Activated T-cell treated with anti-CD3 and anti-CD28 coated beads, Interleukin-2, amount 50 U/mL, for 72 hours (primary cell): ENCODE results near the gene FOXL1. TPM values are rescaled to one million over a fixed set of nuclear protein-coding genes. Genes with fewer than 3 reads are reported as not detected.

ENCODE experiments used
- ATAC-seq, 2 donors: fragments of 150-1000 bp; cut with Tn5 transposase; replicated peaks in 1 of 2; 2 replicates each; pipeline ENCODE4 v1.10.0; 2021; ENCODE audit warnings: moderate library complexity in 2 of 2, mild to moderate bottlenecking in 1 of 2
- DNase-seq, 2 donors: peaks; one replicate each; pipeline ENCODE4 v3.0.0; 2021 to 2022; ENCODE audit warnings: mixed read lengths in 1 of 2
- H3K27ac Mint-ChIP-seq: one replicate; pipeline ENCODE4 v1.8.0; 2022; ENCODE audit warnings: mild to moderate bottlenecking, moderate library complexity, mixed read lengths
- H3K27me3 Mint-ChIP-seq: one replicate; pipeline ENCODE4 v1.8.0; 2022; ENCODE audit warnings: low read depth, mixed read lengths
- H3K36me3 Mint-ChIP-seq, 2 donors: one replicate each; pipeline ENCODE4 v1.8.0; 2022; ENCODE audit warnings: mixed read lengths in 2 of 2, mild to moderate bottlenecking in 1 of 2; ENCODE audit not compliant: insufficient read depth in 2 of 2
- H3K4me1 Mint-ChIP-seq: one replicate; pipeline ENCODE4 v1.8.0; 2022; ENCODE audit warnings: low read depth, mixed read lengths
- H3K4me3 Mint-ChIP-seq, 2 donors: one replicate each; pipeline ENCODE4 v1.8.0; 2022; ENCODE audit warnings: mild to moderate bottlenecking in 2 of 2, mixed read lengths in 2 of 2, moderate library complexity in 2 of 2
- H3K9me3 Mint-ChIP-seq, 2 donors: one replicate each; pipeline ENCODE4 v1.8.0; 2022; ENCODE audit warnings: mixed read lengths in 2 of 2
- total RNA-seq, 2 donors: library from RNA; stranded (reverse); gene quantifications; one replicate each; pipeline ENCODE4 v1.2.3, GENCODE V29; 2022

Gene FOXL1
- total RNA-seq, 2 donors from 2014 or later, result 0.07 TPM; not detected in 1

- ATAC-seq (peak; percentile 94 to 95), DNase-seq (peak; percentile 94 to 98)
- no peaks in the 10 kb centered on the region for H3K27me3 Mint-ChIP-seq
- H3K9me3 Mint-ChIP-seq, result no peaks in the 10 kb centered on the region
- peaks cover 39% of the 10 kb centered on the region for H3K4me1 Mint-ChIP-seq
- peak within 1 kb of the TSS; percentile 94 for H3K27ac Mint-ChIP-seq
- H3K36me3 Mint-ChIP-seq, result peaks cover 2 to 5% of the 10 kb centered on the region in 2 donors
- H3K4me3 Mint-ChIP-seq, result peak within 1 kb of the TSS; percentile 86 to 94
These were observed 23.2 kb upstream of the FOXL1 start, which contains the start of gene MTHFSD for GRCh38 chr16:86554917-86555703. TSS of gene MTHFSD (minus strand) at chr16:86555235. CDS start at chr16:86555184, 51 bp downstream.

- H3K4me3 Mint-ChIP-seq, result peak overlapping the region; percentile 86 to 94
- DNase-seq (no peak), ATAC-seq (no peak)
- H3K9me3 Mint-ChIP-seq, result no peaks in the 10 kb centered on the region
- H3K36me3 Mint-ChIP-seq, result peaks cover 2 to 5% of the 10 kb centered on the region in 2 donors
- no peaks in the 10 kb centered on the region for H3K27me3 Mint-ChIP-seq
- H3K27ac Mint-ChIP-seq, result peak overlapping the region; percentile 94
- peaks cover 33% of the 10 kb centered on the region for H3K4me1 Mint-ChIP-seq
These were observed 22.7 kb upstream of the FOXL1 start for GRCh38 chr16:86555704-86556075.

GRCh38 chr16:86556576-86556975 lies 21.8 kb upstream of the FOXL1 start:
- H3K4me3 Mint-ChIP-seq, result peak overlapping the region in 1 of 2 donors; percentile 94
- H3K27ac Mint-ChIP-seq, result no peak overlapping the region
- H3K36me3 Mint-ChIP-seq, result peaks cover 2 to 5% of the 10 kb centered on the region in 2 donors
- no peaks in the 10 kb centered on the region for H3K9me3 Mint-ChIP-seq
- no peaks in the 10 kb centered on the region for H3K27me3 Mint-ChIP-seq
- no peak for DNase-seq
- ATAC-seq, result no peak
- H3K4me1 Mint-ChIP-seq, result peaks cover 26% of the 10 kb centered on the region

GRCh38 chr16:86557587-86557986 lies 20.8 kb upstream of the FOXL1 start:
- Mint-ChIP-seq H3K4me3 (no peak overlapping the region), H3K27ac (no peak overlapping the region), H3K4me1 (peaks cover 22% of the 10 kb centered on the region), H3K9me3 (no peaks in the 10 kb centered on the region), H3K36me3 (peaks cover 2 to 5% of the 10 kb centered on the region in 2 donors), H3K27me3 (peaks cover 2% of the 10 kb centered on the region)
- no peak for DNase-seq
- no peak for ATAC-seq

- ATAC-seq (no peak), DNase-seq (no peak)
- no peaks in the 10 kb centered on the region for H3K9me3 Mint-ChIP-seq
- peaks cover 12% of the 10 kb centered on the region for H3K27me3 Mint-ChIP-seq
- peaks cover 22% of the 10 kb centered on the region for H3K4me1 Mint-ChIP-seq
- H3K4me3 Mint-ChIP-seq, result no peak overlapping the region
- H3K27ac Mint-ChIP-seq, result no peak overlapping the region
- peaks cover 2 to 5% of the 10 kb centered on the region in 2 donors for H3K36me3 Mint-ChIP-seq
These were observed 19.8 kb upstream of the FOXL1 start for GRCh38 chr16:86558355-86559193.

- no peaks in the 10 kb centered on the region for H3K9me3 Mint-ChIP-seq
- no peak overlapping the region for H3K4me3 Mint-ChIP-seq
- H3K4me1 Mint-ChIP-seq, result peaks cover 17% of the 10 kb centered on the region
- DNase-seq (no peak), ATAC-seq (no peak)
- no peak overlapping the region for H3K27ac Mint-ChIP-seq
- H3K27me3 Mint-ChIP-seq, result peaks cover 25% of the 10 kb centered on the region
- H3K36me3 Mint-ChIP-seq, result no peaks in the 10 kb centered on the region
These were observed 18.5 kb upstream of the FOXL1 start for GRCh38 chr16:86559802-86560305.

GRCh38 chr16:86562356-86562755 lies 16.0 kb upstream of the FOXL1 start:
- no peaks in the 10 kb centered on the region for H3K9me3 Mint-ChIP-seq
- peaks cover 8% of the 10 kb centered on the region for H3K4me1 Mint-ChIP-seq
- H3K4me3 Mint-ChIP-seq, result no peak overlapping the region
- peaks cover 38% of the 10 kb centered on the region for H3K27me3 Mint-ChIP-seq
- no peak overlapping the region for H3K27ac Mint-ChIP-seq
- DNase-seq (no peak), ATAC-seq (no peak)
- no peaks in the 10 kb centered on the region for H3K36me3 Mint-ChIP-seq

- H3K9me3 Mint-ChIP-seq, result no peaks in the 10 kb centered on the region
- H3K4me3 Mint-ChIP-seq, result peak overlapping the region; percentile 53 to 69
- peak; percentile 86 to 88 for DNase-seq
- peaks cover 8% of the 10 kb centered on the region for H3K4me1 Mint-ChIP-seq
- no peaks in the 10 kb centered on the region for H3K36me3 Mint-ChIP-seq
- H3K27me3 Mint-ChIP-seq, result peaks cover 41% of the 10 kb centered on the region
- ATAC-seq, result peak; percentile 79 to 85
- no peak overlapping the region for H3K27ac Mint-ChIP-seq
These were observed 14.6 kb upstream of the FOXL1 start for GRCh38 chr16:86563469-86564345.

GRCh38 chr16:86565181-86565631 lies 13.1 kb upstream of the FOXL1 start:
- H3K36me3 Mint-ChIP-seq, result no peaks in the 10 kb centered on the region
- H3K27me3 Mint-ChIP-seq, result peaks cover 56% of the 10 kb centered on the region
- DNase-seq (no peak), ATAC-seq (no peak)
- no peak overlapping the region for H3K4me3 Mint-ChIP-seq
- H3K9me3 Mint-ChIP-seq, result no peaks in the 10 kb centered on the region
- H3K4me1 Mint-ChIP-seq, result peaks cover 8% of the 10 kb centered on the region
- H3K27ac Mint-ChIP-seq, result peak overlapping the region; percentile 38

GRCh38 chr16:86565644-86566511 lies 12.5 kb upstream of the FOXL1 start:
- no peaks in the 10 kb centered on the region for H3K9me3 Mint-ChIP-seq
- peaks cover 8% of the 10 kb centered on the region for H3K4me1 Mint-ChIP-seq
- ATAC-seq, result no peak
- H3K27ac Mint-ChIP-seq, result peak overlapping the region; percentile 38
- DNase-seq, result no peak
- no peaks in the 10 kb centered on the region for H3K36me3 Mint-ChIP-seq
- peaks cover 63% of the 10 kb centered on the region for H3K27me3 Mint-ChIP-seq
- H3K4me3 Mint-ChIP-seq, result peak overlapping the region in 1 of 2 donors; percentile 12

GRCh38 chr16:86566601-86566965 lies 11.8 kb upstream of the FOXL1 start, which contains the start of gene FOXC2:
TSS of gene FOXC2 (plus strand) at chr16:86566829. CDS start at chr16:86567336, 507 bp downstream.
- peaks cover 8% of the 10 kb centered on the region for H3K4me1 Mint-ChIP-seq
- no peak within 1 kb of the TSS for H3K27ac Mint-ChIP-seq
- H3K27me3 Mint-ChIP-seq, result peaks cover 67% of the 10 kb centered on the region
- no peaks in the 10 kb centered on the region for H3K36me3 Mint-ChIP-seq
- H3K9me3 Mint-ChIP-seq, result no peaks in the 10 kb centered on the region
- ATAC-seq (peak; percentile 46 to 56), DNase-seq (peak; percentile 57 to 65)
- peak within 1 kb of the TSS; percentile 40 to 62 for H3K4me3 Mint-ChIP-seq
